ENCODE data around the gene EEF1AKMT3. TPM values are rescaled to one million over a fixed set of nuclear protein-coding genes. Genes with fewer than 3 reads are reported as not detected.
"Not testable (repeated sequence)": the region's sequence is repeated elsewhere in the genome, so short reads cannot be mapped to it uniquely, and the experiment has no call there.

Gene EEF1AKMT3
- total RNA-seq, 1 donor from 2014 or later = 7.3 TPM

- Histone ChIP-seq H3K36me3 (ENCODE audit: control insufficient read depth, insufficient read depth, low read length) (peaks cover 2% of the 10 kb centered on the region), H3K27me3 (ENCODE audit: control insufficient read depth, insufficient read depth, low read length) (no peaks in the 10 kb centered on the region), H3K4me3 (ENCODE audit: low read depth, low read length) (no peak overlapping the region)
- TF ChIP-seq CTCF (IDR thresholded peaks at IDR 0.05; ENCODE audit: insufficient read depth, low read length, poor library complexity, severe bottlenecking) = no peak
- no peak for DNase-seq (ENCODE audit: low read depth)
These were observed 43.8 kb downstream of the EEF1AKMT3 start for GRCh38 chr12:57816001-57816854.

- Histone ChIP-seq H3K27me3 (ENCODE audit: control insufficient read depth, insufficient read depth, low read length) (no peaks in the 10 kb centered on the region), H3K36me3 (ENCODE audit: control insufficient read depth, insufficient read depth, low read length) (peaks cover 2% of the 10 kb centered on the region), H3K4me3 (ENCODE audit: low read depth, low read length) (no peak overlapping the region)
- DNase-seq (ENCODE audit: low read depth) = no peak
- no peak for TF ChIP-seq CTCF (IDR thresholded peaks at IDR 0.05; ENCODE audit: insufficient read depth, low read length, poor library complexity, severe bottlenecking)
These were observed 44.4 kb downstream of the EEF1AKMT3 start for GRCh38 chr12:57816855-57817151.

DNA sequence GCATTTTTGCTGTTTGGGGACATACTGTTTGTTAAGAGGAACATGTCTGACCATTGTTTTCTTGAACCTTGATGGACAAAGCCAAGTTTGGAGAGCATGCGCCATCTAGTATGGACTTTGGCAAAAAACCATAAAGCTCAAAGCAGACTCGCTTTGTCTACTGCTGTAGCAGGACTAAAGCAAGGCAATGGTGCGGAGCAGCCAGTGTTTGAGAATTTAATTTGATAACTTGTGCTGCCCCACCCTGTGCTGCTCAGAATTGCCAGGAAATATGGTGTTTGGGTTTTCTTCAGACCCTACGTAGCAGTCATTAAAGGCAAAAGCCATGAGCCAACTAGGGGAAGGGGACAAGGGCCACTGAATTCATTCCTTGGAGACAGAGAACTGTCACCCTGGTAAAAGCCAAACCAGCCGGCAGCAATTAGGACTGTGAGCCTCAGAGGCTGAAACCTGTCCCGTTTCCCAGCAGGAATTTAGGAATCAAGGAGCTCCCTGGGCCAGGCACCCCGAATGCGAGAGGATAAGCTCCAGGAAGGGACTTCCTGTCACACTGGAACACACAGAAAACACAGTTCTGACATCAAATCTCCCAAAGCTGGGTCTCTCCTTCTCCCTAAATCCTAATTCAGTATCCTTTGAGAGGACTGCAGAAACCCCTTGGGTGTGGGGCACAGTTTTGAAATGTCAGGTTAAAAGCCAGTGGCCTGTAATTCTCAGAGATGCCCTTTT, 45.0 kb downstream of the EEF1AKMT3 start:
- TF ChIP-seq CTCF (IDR thresholded peaks at IDR 0.05; ENCODE audit: insufficient read depth, low read length, poor library complexity, severe bottlenecking) = no peak
- Histone ChIP-seq H3K36me3 (ENCODE audit: control insufficient read depth, insufficient read depth, low read length) (peaks cover 2% of the 10 kb centered on the region), H3K4me3 (ENCODE audit: low read depth, low read length) (no peak overlapping the region), H3K27me3 (ENCODE audit: control insufficient read depth, insufficient read depth, low read length) (no peaks in the 10 kb centered on the region)
- DNase-seq (ENCODE audit: low read depth) = no peak

- H3K36me3 ChIP-seq (ENCODE audit: control insufficient read depth, insufficient read depth, low read length); DNase-seq (ENCODE audit: low read depth); H3K4me3 ChIP-seq (ENCODE audit: low read depth, low read length); H3K27me3 ChIP-seq (ENCODE audit: control insufficient read depth, insufficient read depth, low read length): not testable (repeated sequence)
These were observed 45.5 kb downstream of the EEF1AKMT3 start for GRCh38 chr12:57817990-57818331.

- not testable (repeated sequence) for DNase-seq (ENCODE audit: low read depth); H3K27me3 ChIP-seq (ENCODE audit: control insufficient read depth, insufficient read depth, low read length); H3K4me3 ChIP-seq (ENCODE audit: low read depth, low read length); H3K36me3 ChIP-seq (ENCODE audit: control insufficient read depth, insufficient read depth, low read length)
These were observed 47.7 kb downstream of the EEF1AKMT3 start for GRCh38 chr12:57820119-57820518.

- H3K27me3 ChIP-seq (ENCODE audit: control insufficient read depth, insufficient read depth, low read length); DNase-seq (ENCODE audit: low read depth); H3K36me3 ChIP-seq (ENCODE audit: control insufficient read depth, insufficient read depth, low read length); H3K4me3 ChIP-seq (ENCODE audit: low read depth, low read length): not testable (repeated sequence)
These were observed 48.6 kb downstream of the EEF1AKMT3 start for GRCh38 chr12:57821015-57821414.

DNA sequence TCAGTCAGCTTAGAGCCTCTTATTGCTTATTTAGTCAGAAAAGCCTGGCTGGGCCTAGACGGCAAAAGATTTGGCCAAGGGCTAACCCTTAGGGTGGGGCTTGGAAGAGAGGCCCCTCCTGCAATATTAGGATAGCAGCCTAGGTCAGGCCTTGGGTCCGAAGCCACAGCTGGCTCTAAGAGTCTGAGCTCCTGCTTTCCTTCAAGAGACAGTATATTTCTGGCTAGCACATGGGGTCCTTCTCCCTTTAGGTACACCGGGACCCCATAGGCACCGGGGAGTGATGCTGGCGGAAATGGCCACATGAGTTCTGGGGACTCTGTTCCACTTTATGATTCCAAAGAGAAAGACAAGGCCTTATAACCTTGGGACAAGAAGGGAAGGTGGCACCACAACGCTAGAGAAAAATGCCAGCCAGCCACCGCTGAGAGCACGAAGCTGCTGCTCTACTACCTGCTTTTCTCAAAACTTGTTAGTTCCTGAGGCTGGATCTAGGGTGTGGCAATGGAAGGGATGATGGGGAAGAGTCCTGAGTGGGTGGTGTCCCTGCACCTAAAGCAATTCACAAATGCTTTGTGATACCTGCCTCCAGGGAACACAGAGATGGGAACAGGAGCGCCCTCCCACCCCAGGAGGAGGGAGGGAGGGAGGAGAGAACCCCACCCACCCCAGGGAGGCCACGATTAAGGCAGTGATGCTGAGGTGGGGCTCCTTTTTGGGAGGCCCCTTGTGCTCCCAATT, 49.2 kb downstream of the EEF1AKMT3 start:
- no peak for TF ChIP-seq CTCF (IDR thresholded peaks at IDR 0.05; ENCODE audit: insufficient read depth, low read length, poor library complexity, severe bottlenecking)
- DNase-seq (ENCODE audit: low read depth) = no peak
- H3K36me3 ChIP-seq (ENCODE audit: control insufficient read depth, insufficient read depth, low read length) = peaks cover 9% of the 10 kb centered on the region
- H3K4me3 ChIP-seq (ENCODE audit: low read depth, low read length) = no peak overlapping the region
- H3K27me3 ChIP-seq (ENCODE audit: control insufficient read depth, insufficient read depth, low read length) = no peaks in the 10 kb centered on the region
